Endothelial cell (in vitro differentiated cells): ENCODE results near the gene FAM118A. TPM values are rescaled to one million over a fixed set of nuclear protein-coding genes. Genes with fewer than 3 reads are reported as not detected.

Source experiments
- DNase-seq: peaks from one replicate; pipeline ENCODE4 v3.0.0; 2021; ENCODE audit warnings: low spot score
- H3K27ac Mint-ChIP-seq: one replicate; pipeline ENCODE4 v1.8.0; 2021; ENCODE audit warnings: mixed read lengths, inconsistent platforms; ENCODE audit not compliant: unreplicated experiment
- H3K27me3 Mint-ChIP-seq: one replicate; pipeline ENCODE4 v1.8.0; 2021; ENCODE audit warnings: mild to moderate bottlenecking, moderate library complexity, mixed read lengths, inconsistent platforms; ENCODE audit not compliant: unreplicated experiment
- H3K36me3 Mint-ChIP-seq: one replicate; pipeline ENCODE4 v1.8.0; 2021; ENCODE audit warnings: mild to moderate bottlenecking, low read depth, mixed read lengths, inconsistent platforms; ENCODE audit not compliant: unreplicated experiment
- H3K4me1 Mint-ChIP-seq: one replicate; pipeline ENCODE4 v1.8.0; 2021; ENCODE audit warnings: mild to moderate bottlenecking, mixed read lengths, inconsistent platforms; ENCODE audit not compliant: unreplicated experiment
- H3K4me3 Mint-ChIP-seq: one replicate; pipeline ENCODE4 v1.8.0; 2021; ENCODE audit warnings: mild to moderate bottlenecking, mixed read lengths, inconsistent platforms; ENCODE audit not compliant: unreplicated experiment
- H3K9me3 Mint-ChIP-seq: one replicate; pipeline ENCODE4 v1.8.0; 2021; ENCODE audit warnings: mixed read lengths, inconsistent platforms; ENCODE audit not compliant: unreplicated experiment
- CTCF ChIP-seq: fragments of 200-600 bp; sonication (generic); IDR thresholded peaks from one replicate; pipeline ENCODE4 v1.5.0; 2021; ENCODE audit warnings: antibody characterized with exemption; ENCODE audit not compliant: unreplicated experiment
- total RNA-seq: library from RNA; stranded (reverse); fragmentation: NEBNext Ultra II Directional; extraction: Animal tissue kit (Norgen Biotek cat#: 25700); gene quantifications from one replicate; pipeline ENCODE4 v1.2.1, GENCODE V29; 2021; ENCODE audit not compliant: unreplicated experiment

FAM118A gene
- total RNA-seq, 1 donor from 2014 or later, result 26.6 TPM

- Mint-ChIP-seq H3K27me3 (no peaks in the 10 kb centered on the region), H3K9me3 (no peaks in the 10 kb centered on the region), H3K36me3 (no peaks in the 10 kb centered on the region), H3K27ac (no peak overlapping the region), H3K4me1 (no peaks in the 10 kb centered on the region), H3K4me3 (no peak overlapping the region)
- DNase-seq, result peak; percentile 71
- peak; percentile 41 for TF ChIP-seq CTCF
Observed at GRCh38 chr22:45263463-45264269, 46.1 kb upstream of the FAM118A start.

DNA sequence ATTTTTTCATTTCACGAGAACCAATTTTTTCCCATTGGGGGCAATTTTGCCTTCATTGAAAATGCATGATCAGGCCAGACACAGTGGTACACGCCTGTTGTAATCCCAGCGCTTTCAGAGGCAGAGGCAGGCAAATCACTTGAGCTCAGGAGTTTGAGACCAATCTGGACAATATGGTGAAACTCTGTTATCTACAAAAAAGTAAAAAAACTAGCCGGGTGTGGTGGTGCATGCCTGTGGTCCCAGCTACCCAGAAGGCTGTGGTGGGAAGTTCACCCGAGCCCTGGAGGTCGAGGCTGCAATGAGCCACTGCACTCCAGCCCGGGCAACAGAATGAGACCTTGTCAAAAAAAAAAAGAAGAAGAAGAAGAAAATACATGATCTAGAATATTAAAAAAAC is 44.2 kb upstream of the FAM118A start:
- Mint-ChIP-seq H3K4me1 (no peaks in the 10 kb centered on the region), H3K9me3 (no peaks in the 10 kb centered on the region), H3K27me3 (peaks cover 2% of the 10 kb centered on the region), H3K36me3 (no peaks in the 10 kb centered on the region), H3K4me3 (no peak overlapping the region), H3K27ac (no peak overlapping the region)
- no peak for TF ChIP-seq CTCF
- no peak for DNase-seq

- H3K27ac Mint-ChIP-seq, result no peak overlapping the region
Observed at GRCh38 chr22:45268167-45268957, 41.4 kb upstream of the FAM118A start.

DNA sequence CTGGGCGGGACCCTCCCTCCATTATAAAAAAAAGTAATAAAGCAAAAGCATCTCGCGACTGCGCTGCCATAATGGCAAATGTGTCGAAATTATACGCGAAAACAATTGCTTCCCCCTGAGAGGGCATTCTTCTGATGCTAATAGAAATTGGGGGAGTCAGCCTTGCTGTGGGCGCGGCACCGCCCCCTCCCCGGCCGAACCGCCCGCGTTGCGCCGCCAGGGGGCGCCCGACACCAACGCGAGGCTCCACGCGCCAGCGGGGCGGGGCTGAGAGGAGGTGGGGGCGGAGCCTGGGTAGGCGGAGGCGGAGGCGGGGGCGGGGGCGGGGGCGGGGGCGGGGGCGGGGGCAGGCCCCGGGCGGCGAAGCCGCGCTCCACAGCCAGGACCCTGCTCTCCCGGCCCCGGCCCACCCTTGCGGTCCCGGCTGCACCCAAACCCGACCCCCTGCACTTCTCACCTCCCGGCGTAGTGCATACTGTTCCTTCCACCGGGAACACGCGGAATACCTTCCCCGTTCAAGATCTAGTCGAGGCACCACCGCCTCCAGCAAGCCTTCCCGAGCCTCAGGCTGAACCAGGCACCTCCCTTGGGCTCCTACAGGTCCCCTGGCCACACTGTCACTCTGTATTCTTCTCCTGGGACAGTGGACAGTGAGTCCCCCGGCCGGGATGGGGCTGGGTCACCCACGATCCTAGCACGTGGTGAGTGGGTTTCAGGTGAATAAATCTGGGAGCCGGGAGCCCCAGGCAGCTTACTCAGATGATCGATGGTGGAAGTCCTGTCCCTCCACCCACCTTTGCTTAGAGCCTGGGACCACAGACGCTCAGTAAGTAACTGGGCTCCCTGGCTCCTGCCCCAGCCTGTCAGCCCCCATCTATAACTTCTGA is 40.5 kb upstream of the FAM118A start:
- Mint-ChIP-seq H3K36me3 (peaks cover 3% of the 10 kb centered on the region), H3K27ac (no peak overlapping the region), H3K4me3 (peak overlapping the region; percentile 89), H3K27me3 (peaks cover 4% of the 10 kb centered on the region), H3K9me3 (no peaks in the 10 kb centered on the region), H3K4me1 (no peaks in the 10 kb centered on the region)
- peak; percentile 96 for DNase-seq
- peak; percentile 99 for TF ChIP-seq CTCF

More at GRCh38 chr22:45268167-45268957, 41.4 kb upstream of the FAM118A start:
- no peaks in the 10 kb centered on the region for H3K4me1 Mint-ChIP-seq
- H3K4me3 Mint-ChIP-seq, result peak overlapping the region; percentile 89
- TF ChIP-seq CTCF, result no peak
- H3K9me3 Mint-ChIP-seq, result no peaks in the 10 kb centered on the region
- DNase-seq, result peak; percentile 58
- H3K36me3 Mint-ChIP-seq, result no peaks in the 10 kb centered on the region
- H3K27me3 Mint-ChIP-seq, result peaks cover 2% of the 10 kb centered on the region
